ENCODE data around the gene CCL7. TPM values are rescaled to one million over a fixed set of nuclear protein-coding genes. Genes with fewer than 3 reads are reported as not detected.

Gene CCL7
- total RNA-seq, 1 donor = 0.36 TPM

DNA sequence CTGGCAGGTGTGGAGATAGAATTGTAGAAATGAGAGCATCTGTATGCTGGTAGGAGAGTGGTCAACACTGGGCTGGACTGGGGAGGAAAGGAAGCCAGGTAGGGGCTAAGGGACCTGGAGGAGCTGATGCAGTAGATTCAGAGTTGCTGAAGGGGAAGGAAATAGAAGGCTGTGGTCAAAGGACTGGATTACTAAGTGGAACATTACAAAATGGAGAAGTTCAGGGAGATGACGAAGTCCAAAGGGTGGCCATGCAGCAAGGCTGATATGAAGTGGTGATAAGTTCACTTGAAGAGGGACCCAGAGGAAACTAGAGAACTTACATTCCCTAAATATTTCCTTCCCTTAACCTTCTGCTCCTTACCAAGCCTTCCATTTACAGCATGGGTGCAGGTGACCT, 23.6 kb upstream of the CCL7 start:
- no peak for TF ChIP-seq CTCF (IDR thresholded peaks at IDR 0.05; ENCODE audit: extremely low read depth, low read depth, low read length)
- H3K4me2 ChIP-seq (ENCODE audit: insufficient read depth, low read length) = no peak overlapping the region
- no peak for DNase-seq (ENCODE audit: insufficient read length, low spot score, missing footprints)
- no peaks in the 10 kb centered on the region for H3K9me3 ChIP-seq (ENCODE audit: low read depth, low read length)
- no peaks in the 10 kb centered on the region for H3K27me3 ChIP-seq (ENCODE audit: insufficient read depth, low read length)
- H3K36me3 ChIP-seq (ENCODE audit: insufficient read depth, low read length) = no peaks in the 10 kb centered on the region
- no peak overlapping the region for H2AFZ ChIP-seq (ENCODE audit: low read length)
- H3K79me2 ChIP-seq (ENCODE audit: insufficient read depth, low read length) = no peaks in the 10 kb centered on the region
- H3K27ac ChIP-seq (ENCODE audit: low read depth, low read length) = no peak overlapping the region
- no peak overlapping the region for H3K4me3 ChIP-seq (ENCODE audit: insufficient read depth, low read length)
- no peaks in the 10 kb centered on the region for H4K20me1 ChIP-seq (ENCODE audit: insufficient read depth, low read length)
- peaks cover 35% of the 10 kb centered on the region for H3K4me1 ChIP-seq (ENCODE audit: insufficient read depth, low read length)

DNA sequence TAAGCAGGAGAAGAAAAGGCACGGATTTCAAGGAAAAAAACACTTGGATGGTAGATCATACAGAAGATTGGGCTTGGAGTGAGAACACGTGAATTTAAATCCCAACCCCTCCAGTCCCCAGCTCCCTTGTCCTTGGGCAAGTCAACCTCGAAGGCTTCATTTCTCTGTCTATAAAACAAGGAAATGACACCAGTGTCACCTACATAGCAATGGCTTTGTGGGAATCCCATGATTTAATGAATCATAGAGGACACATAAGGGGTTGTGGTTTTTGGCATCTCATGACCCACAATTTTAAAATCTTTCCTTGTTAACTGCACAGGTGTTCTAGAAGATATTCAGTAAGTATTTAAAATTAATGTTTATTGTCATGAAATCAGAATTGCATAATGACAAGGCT, 23.1 kb upstream of the CCL7 start:
- H3K4me2 ChIP-seq (ENCODE audit: insufficient read depth, low read length) = no peak overlapping the region
- H4K20me1 ChIP-seq (ENCODE audit: insufficient read depth, low read length) = no peaks in the 10 kb centered on the region
- no peak for DNase-seq (ENCODE audit: insufficient read length, low spot score, missing footprints)
- H2AFZ ChIP-seq (ENCODE audit: low read length) = no peak overlapping the region
- no peaks in the 10 kb centered on the region for H3K79me2 ChIP-seq (ENCODE audit: insufficient read depth, low read length)
- no peak for TF ChIP-seq CTCF (IDR thresholded peaks at IDR 0.05; ENCODE audit: extremely low read depth, low read depth, low read length)
- H3K36me3 ChIP-seq (ENCODE audit: insufficient read depth, low read length) = no peaks in the 10 kb centered on the region
- peaks cover 40% of the 10 kb centered on the region for H3K4me1 ChIP-seq (ENCODE audit: insufficient read depth, low read length)
- no peaks in the 10 kb centered on the region for H3K9me3 ChIP-seq (ENCODE audit: low read depth, low read length)
- no peak overlapping the region for H3K4me3 ChIP-seq (ENCODE audit: insufficient read depth, low read length)
- no peak overlapping the region for H3K27ac ChIP-seq (ENCODE audit: low read depth, low read length)
- no peaks in the 10 kb centered on the region for H3K27me3 ChIP-seq (ENCODE audit: insufficient read depth, low read length)

GRCh38 chr17:34248511-34249024, 21.5 kb upstream of the CCL7 start:
- DNase-seq (ENCODE audit: insufficient read length, low spot score, missing footprints) = no peak
- H3K27me3 ChIP-seq (ENCODE audit: insufficient read depth, low read length) = no peaks in the 10 kb centered on the region
- H3K79me2 ChIP-seq (ENCODE audit: insufficient read depth, low read length) = no peaks in the 10 kb centered on the region
- H3K36me3 ChIP-seq (ENCODE audit: insufficient read depth, low read length) = no peaks in the 10 kb centered on the region
- peaks cover 56% of the 10 kb centered on the region for H3K4me1 ChIP-seq (ENCODE audit: insufficient read depth, low read length)
- no peaks in the 10 kb centered on the region for H4K20me1 ChIP-seq (ENCODE audit: insufficient read depth, low read length)
- H2AFZ ChIP-seq (ENCODE audit: low read length) = no peak overlapping the region
- peak overlapping the region; percentile 34 for H3K4me2 ChIP-seq (ENCODE audit: insufficient read depth, low read length)
- H3K27ac ChIP-seq (ENCODE audit: low read depth, low read length) = peak overlapping the region; percentile 95
- H3K9me3 ChIP-seq (ENCODE audit: low read depth, low read length) = no peaks in the 10 kb centered on the region
- no peak for TF ChIP-seq CTCF (IDR thresholded peaks at IDR 0.05; ENCODE audit: extremely low read depth, low read depth, low read length)
- H3K4me3 ChIP-seq (ENCODE audit: insufficient read depth, low read length) = no peak overlapping the region

- Histone ChIP-seq H2AFZ (ENCODE audit: low read length) (no peak overlapping the region), H3K9me3 (ENCODE audit: low read depth, low read length) (no peaks in the 10 kb centered on the region), H3K27ac (ENCODE audit: low read depth, low read length) (peak overlapping the region; percentile 95), H4K20me1 (ENCODE audit: insufficient read depth, low read length) (no peaks in the 10 kb centered on the region), H3K79me2 (ENCODE audit: insufficient read depth, low read length) (no peaks in the 10 kb centered on the region), H3K4me2 (ENCODE audit: insufficient read depth, low read length) (peak overlapping the region; percentile 19), H3K36me3 (ENCODE audit: insufficient read depth, low read length) (no peaks in the 10 kb centered on the region), H3K4me3 (ENCODE audit: insufficient read depth, low read length) (no peak overlapping the region), H3K27me3 (ENCODE audit: insufficient read depth, low read length) (no peaks in the 10 kb centered on the region), H3K4me1 (ENCODE audit: insufficient read depth, low read length) (peaks cover 61% of the 10 kb centered on the region)
- no peak for TF ChIP-seq CTCF (IDR thresholded peaks at IDR 0.05; ENCODE audit: extremely low read depth, low read depth, low read length)
- no peak for DNase-seq (ENCODE audit: insufficient read length, low spot score, missing footprints)
These were observed 21.0 kb upstream of the CCL7 start for GRCh38 chr17:34249061-34249460.
